ENCODE data around the gene ZNF213.
A peak's percentile ranks its signal among the peaks of the same experiment; 100 is the strongest.

The ZNF213 gene

GRCh38 chr16:3088925-3089716 lies 45.7 kb upstream of the ZNF213 start:
- ChIA-PET CTCF (no interaction called here), POLR2A (interaction anchor here (1.2 kb wide), 1 partner anchor 69 kb away, joined by 4 read pairs; the partner anchor contains the start of gene TNFRSF12A)
- DNase-seq (ENCODE audit: extremely low spot score), result no peak
- TF ChIP-seq HDGF (IDR thresholded peaks at IDR 0.05; ENCODE audit: borderline replicate concordance) (no peak), ZNF384 (IDR thresholded peaks at IDR 0.05) (no peak), BHLHE40 (IDR thresholded peaks at IDR 0.05; ENCODE audit: borderline replicate concordance) (no peak), FOXM1 (IDR thresholded peaks at IDR 0.05; ENCODE audit: borderline replicate concordance) (no peak), SP1 (IDR thresholded peaks at IDR 0.05) (no peak), TARDBP (IDR thresholded peaks at IDR 0.05) (no peak), SUZ12 (IDR thresholded peaks at IDR 0.05) (no peak), CTBP1 (IDR thresholded peaks at IDR 0.05; ENCODE audit: borderline replicate concordance) (no peak), L3MBTL2 (conservative IDR thresholded peaks at IDR 0.05) (no peak), ELF4 (IDR thresholded peaks at IDR 0.05) (no peak), NFRKB (IDR thresholded peaks at IDR 0.05) (no peak), LEF1 (IDR thresholded peaks at IDR 0.05; ENCODE audit: borderline replicate concordance) (no peak), ARNT (IDR thresholded peaks at IDR 0.05) (no peak), FOXK2 (IDR thresholded peaks at IDR 0.05) (no peak)
- TF ChIP-seq, protein P1, sequence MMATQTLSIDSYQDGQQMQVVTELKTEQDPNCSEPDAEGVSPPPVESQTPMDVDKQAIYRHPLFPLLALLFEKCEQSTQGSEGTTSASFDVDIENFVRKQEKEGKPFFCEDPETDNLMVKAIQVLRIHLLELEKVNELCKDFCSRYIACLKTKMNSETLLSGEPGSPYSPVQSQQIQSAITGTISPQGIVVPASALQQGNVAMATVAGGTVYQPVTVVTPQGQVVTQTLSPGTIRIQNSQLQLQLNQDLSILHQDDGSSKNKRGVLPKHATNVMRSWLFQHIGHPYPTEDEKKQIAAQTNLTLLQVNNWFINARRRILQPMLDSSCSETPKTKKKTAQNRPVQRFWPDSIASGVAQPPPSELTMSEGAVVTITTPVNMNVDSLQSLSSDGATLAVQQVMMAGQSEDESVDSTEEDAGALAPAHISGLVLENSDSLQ (IDR thresholded peaks at IDR 0.05), result no peak

DNA sequence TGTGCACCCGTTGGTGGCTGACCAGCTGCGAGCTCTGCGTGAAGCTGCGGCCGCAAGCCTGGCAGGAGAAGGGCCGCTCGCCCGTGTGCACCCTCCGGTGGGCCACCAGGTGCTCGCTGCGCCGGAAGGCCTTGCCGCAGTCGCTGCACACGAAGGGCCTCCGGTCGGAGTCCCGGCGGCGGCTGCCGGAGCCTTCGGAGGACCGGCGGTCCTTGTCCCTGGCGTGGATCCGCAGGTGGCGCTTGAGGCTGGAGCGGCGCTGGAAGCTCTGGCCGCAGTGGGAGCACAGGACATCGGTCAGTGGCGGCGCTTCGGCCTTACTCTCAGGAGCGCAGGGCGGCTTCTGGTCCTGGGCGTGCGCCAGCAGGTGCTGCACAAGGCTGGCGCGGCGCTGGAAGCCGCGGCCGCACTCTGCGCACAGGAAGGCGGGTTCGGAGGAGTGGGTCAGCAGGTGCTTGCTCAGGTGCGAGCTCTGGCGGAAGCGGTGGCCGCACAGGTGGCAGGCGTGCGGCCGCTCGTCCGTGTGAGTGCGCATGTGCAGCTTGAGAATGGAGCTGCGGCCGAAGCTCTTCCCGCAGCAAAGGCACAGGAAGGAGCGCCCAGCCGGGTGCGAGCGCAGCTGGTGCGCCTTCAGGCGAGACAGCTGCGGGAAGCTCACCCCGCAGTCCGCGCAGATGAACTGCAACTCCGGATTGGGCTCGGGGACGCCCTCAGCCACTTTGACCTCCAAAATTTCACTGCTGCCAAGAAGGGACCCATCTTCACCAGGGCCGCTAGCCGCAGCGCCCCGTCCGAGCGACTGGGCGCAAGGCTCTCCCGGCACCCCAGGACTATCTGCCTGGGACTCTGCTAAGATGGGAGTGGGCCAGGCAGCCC lies 44.9 kb upstream of the ZNF213 start:
- DNase-seq (ENCODE audit: extremely low spot score), result no peak
- POLR2A ChIA-PET, result interaction anchor here (1.2 kb wide), 1 partner anchor 70 kb away, joined by 4 read pairs; the partner anchor contains the start of gene TNFRSF12A

DNA sequence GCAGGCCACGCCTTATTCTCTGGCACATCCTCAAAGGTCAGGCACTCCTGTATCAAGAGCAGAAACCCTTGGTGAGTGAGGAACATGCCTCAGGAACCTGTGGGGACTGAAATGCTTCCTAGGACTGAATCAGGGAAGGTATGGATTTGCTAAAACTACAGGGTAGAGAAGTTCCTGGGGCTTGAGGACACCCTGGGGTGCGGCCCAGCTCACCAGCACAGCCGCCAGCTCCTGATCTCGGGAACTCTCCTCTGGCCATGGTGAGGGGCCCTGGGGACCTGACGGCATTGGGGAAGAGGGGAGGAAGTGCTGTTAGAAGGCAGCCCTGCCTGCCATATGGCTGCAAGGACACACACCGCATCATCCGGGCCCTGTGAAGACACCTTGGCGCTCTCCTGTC lies 43.3 kb upstream of the ZNF213 start:
- TF ChIP-seq SP1 (IDR thresholded peaks at IDR 0.05) (no peak), LEF1 (IDR thresholded peaks at IDR 0.05; ENCODE audit: borderline replicate concordance) (no peak), SUZ12 (IDR thresholded peaks at IDR 0.05) (no peak), BHLHE40 (IDR thresholded peaks at IDR 0.05; ENCODE audit: borderline replicate concordance) (no peak), ARNT (IDR thresholded peaks at IDR 0.05) (no peak), L3MBTL2 (conservative IDR thresholded peaks at IDR 0.05) (no peak), ZNF384 (IDR thresholded peaks at IDR 0.05) (no peak), NFRKB (IDR thresholded peaks at IDR 0.05) (no peak)
- TF ChIP-seq, protein P1 (IDR thresholded peaks at IDR 0.05), result no peak
- CTCF ChIA-PET, result no interaction called here
- no peak for DNase-seq (ENCODE audit: extremely low spot score)
- POLR2A ChIA-PET, result no interaction called here

More for the DNA sequence above, 44.9 kb upstream of the ZNF213 start:
- CTCF ChIA-PET, result interaction anchor here (0.6 kb wide), 1 partner anchor 57 kb away, joined by 3 read pairs; no protein-coding TSS in a partner anchor
- TF ChIP-seq L3MBTL2 (conservative IDR thresholded peaks at IDR 0.05), result no peak
- no peak for TF ChIP-seq FOXK2 (IDR thresholded peaks at IDR 0.05)
- TF ChIP-seq FOXA1 (IDR thresholded peaks at IDR 0.05), result no peak
- TF ChIP-seq, protein P1 (IDR thresholded peaks at IDR 0.05), result no peak
- no peak for TF ChIP-seq TARDBP (IDR thresholded peaks at IDR 0.05)
- no peak for TF ChIP-seq BHLHE40 (IDR thresholded peaks at IDR 0.05; ENCODE audit: borderline replicate concordance)

GRCh38 chr16:3092501-3092941 lies 42.3 kb upstream of the ZNF213 start:
- ChIA-PET POLR2A (interaction anchor here (0.6 to 1.1 kb wide), 2 partner anchors 36 to 42 kb away, joined by 3 read pairs; partner anchors contain the start of gene ZNF213), CTCF (interaction anchor here (1.5 kb wide), 1 partner anchor 80 kb away, joined by 3 read pairs; no protein-coding TSS in a partner anchor)
- no peak for TF ChIP-seq ZNF384 (IDR thresholded peaks at IDR 0.05)
- TF ChIP-seq BHLHE40 (IDR thresholded peaks at IDR 0.05; ENCODE audit: borderline replicate concordance), result no peak
- no peak for TF ChIP-seq FOXK2 (IDR thresholded peaks at IDR 0.05)
- TF ChIP-seq ELF4 (IDR thresholded peaks at IDR 0.05), result no peak
- no peak for TF ChIP-seq NFRKB (IDR thresholded peaks at IDR 0.05)
- no peak for TF ChIP-seq ARNT (IDR thresholded peaks at IDR 0.05)
- no peak for TF ChIP-seq FOXM1 (IDR thresholded peaks at IDR 0.05; ENCODE audit: borderline replicate concordance)
- no peak for TF ChIP-seq LEF1 (IDR thresholded peaks at IDR 0.05; ENCODE audit: borderline replicate concordance)
- no peak for DNase-seq (ENCODE audit: extremely low spot score)

DNA sequence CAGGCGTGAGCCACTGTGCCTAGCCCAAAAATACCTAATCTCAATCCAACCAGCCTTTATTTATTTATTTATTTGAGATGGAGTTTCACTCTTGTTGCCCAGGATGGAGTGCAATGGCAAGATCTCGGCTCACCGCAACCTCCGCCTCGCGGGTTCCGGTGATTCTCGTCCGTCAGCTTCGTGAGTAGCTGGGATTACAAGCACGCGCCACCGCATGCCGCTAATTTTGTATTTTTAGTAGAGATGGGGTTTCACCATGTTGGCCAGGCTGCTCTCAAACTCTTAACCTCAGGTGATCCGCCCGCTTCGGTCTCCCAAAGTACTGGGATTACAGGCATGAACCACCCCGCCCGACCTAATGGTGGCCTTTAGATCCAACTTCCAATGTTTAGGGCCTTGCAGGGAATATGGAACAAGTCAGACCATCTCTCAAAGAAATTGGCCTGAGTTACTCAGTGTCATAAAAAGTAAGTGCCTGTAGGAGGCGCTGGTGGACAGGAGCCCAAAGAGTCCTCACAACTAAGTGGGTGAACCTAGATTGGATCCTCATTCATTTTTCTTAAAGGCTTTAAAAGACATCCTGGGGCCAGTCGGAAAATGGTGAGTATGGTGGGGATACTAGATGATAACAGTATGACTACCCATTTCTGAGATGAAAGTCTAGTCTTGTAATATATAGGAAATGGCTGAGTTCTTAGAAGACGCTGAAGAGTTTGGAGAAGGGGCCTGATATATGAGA lies 40.4 kb upstream of the ZNF213 start:
- CTCF ChIA-PET, result interaction anchor here (0.7 kb wide), 1 partner anchor 76 kb away, joined by 3 read pairs; no protein-coding TSS in a partner anchor
- DNase-seq (ENCODE audit: extremely low spot score), result peak; percentile 63
- POLR2A ChIA-PET, result no interaction called here
- TF ChIP-seq TARDBP (IDR thresholded peaks at IDR 0.05) (no peak), SUZ12 (IDR thresholded peaks at IDR 0.05) (no peak)

Measured in HEK293T (cell line).